ENCODE data around the gene EIF4H.
"Not testable (repeated sequence)": the region's sequence is repeated elsewhere in the genome, so short reads cannot be mapped to it uniquely, and the experiment has no call there.

Gene EIF4H

GRCh38 chr7:74174606-74175082 lies 488 bp downstream of the EIF4H start:
- DNase-seq (ENCODE audit: low read depth in 2 of 2, low spot score in 1 of 2) = no peak

DNA sequence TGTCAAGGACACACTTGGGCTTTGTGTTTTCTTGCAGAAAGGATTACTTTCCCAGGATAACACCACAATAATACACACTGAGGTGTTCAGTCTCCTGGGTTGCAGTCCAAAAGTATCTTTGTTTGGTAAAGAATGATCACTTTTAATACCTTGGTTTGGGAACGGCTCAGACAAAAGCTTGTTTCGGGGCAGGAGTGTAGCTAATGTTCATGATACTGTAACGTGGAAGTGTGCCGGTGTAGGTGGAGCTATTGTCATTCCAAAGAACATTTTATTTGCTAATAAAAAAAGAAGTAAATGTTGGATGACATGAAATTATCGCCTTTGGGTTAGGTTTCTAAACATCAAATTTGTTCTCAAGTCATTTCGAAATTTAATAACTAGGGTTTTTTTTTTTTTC lies 1.2 kb downstream of the EIF4H start:
- DNase-seq (ENCODE audit: low read depth in 2 of 2, low spot score in 1 of 2) = no peak

- no peak for DNase-seq (ENCODE audit: low read depth in 2 of 2, low spot score in 1 of 2)
These were observed 2.4 kb downstream of the EIF4H start for GRCh38 chr7:74176555-74176954.

DNA sequence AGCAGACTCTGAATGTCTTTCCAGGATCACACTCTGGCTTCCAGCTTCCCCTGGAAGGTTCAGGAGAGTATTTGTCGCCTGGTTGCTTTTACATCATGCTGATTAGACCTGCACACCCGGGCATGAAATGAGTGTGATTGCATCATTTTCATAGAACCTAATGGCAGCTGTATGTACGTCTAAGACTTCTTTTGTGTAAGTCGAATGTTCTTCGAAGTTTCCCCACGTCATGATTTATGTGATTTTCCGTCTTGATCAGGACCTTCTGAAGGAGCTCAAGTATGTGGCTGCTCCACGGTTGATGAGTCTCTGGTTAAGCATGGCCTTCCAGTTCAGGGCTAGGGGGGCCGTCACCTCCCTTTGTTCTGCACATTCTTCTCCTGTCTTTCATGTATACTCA lies 4.5 kb downstream of the EIF4H start:
- DNase-seq (ENCODE audit: low read depth in 2 of 2, low spot score in 1 of 2) = no peak

DNA sequence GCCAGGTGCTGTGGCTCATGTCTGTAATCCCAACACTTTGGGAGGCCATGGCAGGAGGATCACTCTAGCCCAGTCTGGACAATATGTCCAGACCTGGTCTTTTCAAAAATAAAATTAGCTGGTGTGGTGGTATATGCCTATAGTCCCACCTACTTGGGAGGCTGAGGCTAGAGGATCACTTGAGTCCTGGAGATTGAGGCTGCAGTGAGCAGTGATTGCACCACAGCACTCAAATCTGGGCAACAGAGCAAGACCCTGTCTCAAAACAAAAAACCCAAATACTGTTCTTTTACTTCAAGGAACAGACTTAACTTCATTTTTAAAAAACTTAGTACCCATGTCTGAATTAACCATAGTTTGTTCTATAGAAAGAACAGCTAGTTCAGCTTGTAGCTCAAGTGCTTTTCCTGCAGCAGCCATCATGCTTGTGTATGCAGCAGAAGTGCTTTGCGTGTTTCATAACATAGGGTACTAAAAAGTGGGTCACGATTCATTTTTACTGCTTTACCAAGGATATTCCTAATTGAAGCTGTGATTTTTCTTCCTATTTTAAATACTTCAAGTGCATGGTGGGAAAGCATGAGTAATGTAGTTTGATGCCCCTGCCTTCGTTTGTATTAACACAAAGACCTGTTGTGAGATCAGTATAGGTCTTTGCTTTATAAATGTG lies 5.9 kb downstream of the EIF4H start:
- DNase-seq (ENCODE audit: low read depth in 2 of 2, low spot score in 1 of 2) = no peak

- no peak for DNase-seq (ENCODE audit: low read depth in 2 of 2, low spot score in 1 of 2)
These were observed 6.7 kb downstream of the EIF4H start for GRCh38 chr7:74180866-74181265.

GRCh38 chr7:74181821-74182220 lies 7.7 kb downstream of the EIF4H start:
- no peak for DNase-seq (ENCODE audit: low read depth in 2 of 2, low spot score in 1 of 2)

GRCh38 chr7:74182453-74183090 lies 8.4 kb downstream of the EIF4H start:
- no peak for DNase-seq (ENCODE audit: low read depth in 2 of 2, low spot score in 1 of 2)

- no peak for DNase-seq (ENCODE audit: low read depth in 2 of 2, low spot score in 1 of 2)
These were observed 9.0 kb downstream of the EIF4H start for GRCh38 chr7:74183142-74183541.

GRCh38 chr7:74183653-74184450 lies 9.7 kb downstream of the EIF4H start:
- no peak for DNase-seq (ENCODE audit: low read depth in 2 of 2, low spot score in 1 of 2)

GRCh38 chr7:74185016-74185415 lies 10.9 kb downstream of the EIF4H start:
- DNase-seq (ENCODE audit: low read depth in 2 of 2, low spot score in 1 of 2) = no peak

DNA sequence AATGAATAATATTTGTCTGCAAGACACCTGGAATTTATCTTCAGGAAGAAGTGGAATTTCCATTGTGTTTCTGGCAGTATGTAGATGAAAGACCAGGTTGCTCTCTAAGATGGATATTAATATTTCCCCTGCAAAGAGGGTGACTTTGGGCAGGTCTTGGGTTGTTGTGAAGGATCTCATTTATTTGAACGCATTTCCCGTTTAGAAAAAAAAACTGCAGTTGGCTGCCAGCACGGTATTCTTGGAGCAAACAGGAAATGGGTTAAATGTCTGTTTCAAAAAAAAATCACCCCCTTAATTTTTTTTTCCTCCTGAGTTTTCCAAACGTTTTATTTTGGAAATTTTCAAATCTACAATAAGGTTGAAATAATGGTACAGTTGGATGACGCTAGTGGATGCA lies 11.5 kb downstream of the EIF4H start:
- no peak for DNase-seq (ENCODE audit: low read depth in 2 of 2, low spot score in 1 of 2)

- no peak for DNase-seq (ENCODE audit: low read depth in 2 of 2, low spot score in 1 of 2)
These were observed 13.9 kb downstream of the EIF4H start for GRCh38 chr7:74187915-74188675.

DNA sequence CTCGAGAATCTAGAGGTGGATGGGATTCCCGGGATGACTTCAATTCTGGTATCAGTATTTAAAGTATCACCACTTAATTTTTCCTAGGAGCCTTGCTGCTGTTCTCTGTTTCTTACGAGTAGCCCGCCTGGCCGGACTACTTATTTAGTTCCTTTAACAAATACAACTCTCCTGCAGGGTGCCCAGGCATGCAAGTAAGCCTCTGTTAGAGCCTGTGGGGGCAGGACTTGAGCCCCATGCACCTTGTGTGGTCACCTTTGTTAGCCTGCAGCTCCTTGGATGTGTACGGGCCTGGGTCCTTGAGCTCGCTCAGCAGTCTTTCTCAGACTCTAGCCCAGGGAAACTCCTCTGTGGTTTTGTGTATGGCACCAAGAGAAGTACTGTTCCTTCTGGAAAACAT lies 16.1 kb downstream of the EIF4H start:
- no peak for DNase-seq (ENCODE audit: low read depth in 2 of 2, low spot score in 1 of 2)

- DNase-seq (ENCODE audit: low read depth in 2 of 2, low spot score in 1 of 2) = no peak
These were observed 17.1 kb downstream of the EIF4H start for GRCh38 chr7:74191231-74191630.

GRCh38 chr7:74193054-74193453 lies 18.9 kb downstream of the EIF4H start:
- DNase-seq (ENCODE audit: low read depth in 2 of 2, low spot score in 1 of 2) = no peak

DNA sequence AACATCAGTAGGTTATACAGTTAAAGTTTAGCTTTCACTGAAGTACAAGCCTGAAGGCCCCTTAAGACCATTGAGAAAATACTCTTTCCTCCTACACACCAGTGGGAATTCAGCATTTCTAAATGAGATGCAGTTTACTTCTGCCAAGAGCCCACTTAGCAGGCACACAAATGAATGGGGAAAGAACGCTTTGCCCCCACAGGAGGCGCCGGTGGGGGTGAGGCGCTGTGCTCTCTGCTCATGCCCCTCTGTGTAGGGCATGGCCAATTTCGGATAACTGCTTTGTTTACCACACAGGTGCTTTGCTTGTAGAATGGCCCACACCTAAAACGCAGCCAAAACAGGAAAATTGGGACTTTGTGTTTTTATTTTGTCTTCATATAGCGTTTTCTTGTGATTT lies 19.8 kb downstream of the EIF4H start:
- DNase-seq (ENCODE audit: low read depth in 2 of 2, low spot score in 1 of 2) = no peak

DNA sequence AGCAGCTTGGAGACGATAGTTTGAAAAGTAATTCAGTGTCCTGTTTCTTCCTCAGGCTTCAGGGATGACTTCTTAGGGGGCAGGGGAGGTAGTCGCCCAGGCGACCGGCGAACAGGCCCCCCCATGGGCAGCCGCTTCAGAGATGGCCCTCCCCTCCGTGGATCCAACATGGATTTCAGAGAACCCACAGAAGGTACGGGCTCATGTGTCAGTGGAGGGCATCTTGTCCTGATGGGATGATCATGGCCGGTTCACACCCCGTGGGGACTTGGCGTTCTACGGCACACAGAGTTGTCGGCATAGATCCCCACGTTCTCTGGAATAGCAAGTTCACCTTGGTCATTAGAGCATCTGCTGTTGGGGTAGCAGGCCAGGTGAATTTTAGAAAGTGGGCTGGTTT lies 20.5 kb downstream of the EIF4H start:
- no peak for DNase-seq (ENCODE audit: low read depth in 2 of 2, low spot score in 1 of 2)

DNA sequence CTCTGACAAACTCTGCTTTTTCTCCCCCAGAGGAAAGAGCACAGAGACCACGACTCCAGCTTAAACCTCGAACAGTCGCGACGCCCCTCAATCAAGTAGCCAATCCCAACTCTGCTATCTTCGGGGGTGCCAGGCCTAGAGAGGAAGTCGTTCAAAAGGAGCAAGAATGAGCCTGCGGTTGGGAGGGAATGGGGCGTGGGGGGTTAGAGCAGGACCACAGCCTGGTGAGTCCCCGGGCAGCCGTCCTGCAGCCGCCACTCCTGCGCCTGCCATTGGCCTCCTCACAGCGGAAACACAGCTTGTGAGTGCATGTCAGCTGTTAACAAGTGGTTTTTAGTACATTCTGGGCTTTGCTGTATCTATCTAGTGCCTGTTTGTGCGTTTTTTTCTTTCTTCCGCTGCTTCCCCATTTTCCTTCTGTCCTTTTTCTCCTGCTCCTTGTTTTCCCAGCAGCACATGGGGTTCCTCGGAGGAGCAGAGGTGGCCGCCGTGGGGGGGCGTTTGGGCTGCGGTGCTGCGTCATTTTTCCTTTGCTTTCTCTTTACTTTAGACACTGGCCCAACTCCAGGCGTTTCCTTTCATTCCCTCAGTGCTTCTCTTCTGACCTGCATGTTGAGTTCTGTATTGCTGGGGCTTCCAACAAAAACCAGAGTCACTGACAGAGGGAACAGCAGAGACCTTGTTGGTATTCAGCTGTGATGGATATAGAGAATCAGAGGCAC lies 21.1 kb downstream of the EIF4H start:
- DNase-seq (ENCODE audit: low read depth in 2 of 2, low spot score in 1 of 2) = not testable (repeated sequence)

GRCh38 chr7:74195968-74196654 lies 22.0 kb downstream of the EIF4H start:
- not testable (repeated sequence) for DNase-seq (ENCODE audit: low read depth in 2 of 2, low spot score in 1 of 2)

Data from stimulated activated CD8-positive, alpha-beta memory T cell treated with anti-CD3 and anti-CD28 coated beads, Interleukin-4, amount 100 ng/mL, for 4 hours (primary cell).